Measurements from ENCODE around the gene CYB5A. TPM values are rescaled to one million over a fixed set of nuclear protein-coding genes. Genes with fewer than 3 reads are reported as not detected.

Gene CYB5A
- total RNA-seq, 3 donors from 2014 or later = 123 to 183 (median 126) TPM

- H3K4me1 ChIP-seq (ENCODE audit: low read depth) = peaks cover 21% of the 10 kb centered on the region
- ATAC-seq = no peak
- no peaks in the 10 kb centered on the region for H3K9me3 ChIP-seq
- intact Hi-C loops (cut with DNase I, micrococcal nuclease) = no loop called here
- no peak for DNase-seq
- TF ChIP-seq CTCF (IDR thresholded peaks at IDR 0.05) = no peak
- no peaks in the 10 kb centered on the region for H3K36me3 ChIP-seq (ENCODE audit: low read depth)
- no peak overlapping the region for H3K4me3 ChIP-seq
These were observed 57.8 kb downstream of the CYB5A start for GRCh38 chr18:74233933-74234325.

- Histone ChIP-seq H3K9me3 (no peaks in the 10 kb centered on the region), H3K4me1 (ENCODE audit: low read depth) (peaks cover 21% of the 10 kb centered on the region), H3K36me3 (ENCODE audit: low read depth) (no peaks in the 10 kb centered on the region), H3K4me3 (no peak overlapping the region)
- intact Hi-C loops (cut with DNase I, micrococcal nuclease) = no loop called here
- no peak for ATAC-seq
- no peak for DNase-seq
- TF ChIP-seq CTCF (IDR thresholded peaks at IDR 0.05) = no peak
These were observed 60.6 kb downstream of the CYB5A start for GRCh38 chr18:74230922-74231714.

- DNase-seq (no peak), ATAC-seq (no peak)
- Histone ChIP-seq H3K4me3 (no peak overlapping the region), H3K9me3 (no peaks in the 10 kb centered on the region), H3K4me1 (ENCODE audit: low read depth) (peaks cover 16% of the 10 kb centered on the region), H3K36me3 (ENCODE audit: low read depth) (no peaks in the 10 kb centered on the region)
- intact Hi-C loops (cut with DNase I, micrococcal nuclease) = no loop called here
- TF ChIP-seq CTCF (IDR thresholded peaks at IDR 0.05) = no peak
These were observed 61.9 kb downstream of the CYB5A start for GRCh38 chr18:74229891-74230290.

GRCh38 chr18:74229005-74229404, 62.8 kb downstream of the CYB5A start:
- no peak for TF ChIP-seq CTCF (IDR thresholded peaks at IDR 0.05)
- no peak for DNase-seq
- no peaks in the 10 kb centered on the region for H3K36me3 ChIP-seq (ENCODE audit: low read depth)
- peak; percentile 45 for ATAC-seq
- H3K9me3 ChIP-seq = no peaks in the 10 kb centered on the region
- intact Hi-C loops (cut with DNase I, micrococcal nuclease) = no loop called here
- H3K4me3 ChIP-seq = no peak overlapping the region
- H3K4me1 ChIP-seq (ENCODE audit: low read depth) = peaks cover 9% of the 10 kb centered on the region

GRCh38 chr18:74228312-74228711, 63.5 kb downstream of the CYB5A start:
- TF ChIP-seq CTCF (IDR thresholded peaks at IDR 0.05) = no peak
- intact Hi-C loops (cut with DNase I, micrococcal nuclease) = no loop called here
- H3K9me3 ChIP-seq = no peaks in the 10 kb centered on the region
- peaks cover 4% of the 10 kb centered on the region for H3K4me1 ChIP-seq (ENCODE audit: low read depth)
- no peaks in the 10 kb centered on the region for H3K36me3 ChIP-seq (ENCODE audit: low read depth)
- no peak for ATAC-seq
- DNase-seq = no peak
- no peak overlapping the region for H3K4me3 ChIP-seq

All from mucosa of descending colon (tissue), 3 donors.